UCSD-AML1 (cell line): ENCODE measurements around the gene SLC44A4.
A peak's percentile ranks its signal among the peaks of the same experiment; 100 is the strongest.
"Not testable (repeated sequence)": the region's sequence is repeated elsewhere in the genome, so short reads cannot be mapped to it uniquely, and the experiment has no call there.

ENCODE experiments used
- DNase-seq: peaks from one replicate; lab custom pipeline; 2025; ENCODE audit not compliant: unreplicated experiment; lab: John Stamatoyannopoulos, UW

SLC44A4 gene

DNA sequence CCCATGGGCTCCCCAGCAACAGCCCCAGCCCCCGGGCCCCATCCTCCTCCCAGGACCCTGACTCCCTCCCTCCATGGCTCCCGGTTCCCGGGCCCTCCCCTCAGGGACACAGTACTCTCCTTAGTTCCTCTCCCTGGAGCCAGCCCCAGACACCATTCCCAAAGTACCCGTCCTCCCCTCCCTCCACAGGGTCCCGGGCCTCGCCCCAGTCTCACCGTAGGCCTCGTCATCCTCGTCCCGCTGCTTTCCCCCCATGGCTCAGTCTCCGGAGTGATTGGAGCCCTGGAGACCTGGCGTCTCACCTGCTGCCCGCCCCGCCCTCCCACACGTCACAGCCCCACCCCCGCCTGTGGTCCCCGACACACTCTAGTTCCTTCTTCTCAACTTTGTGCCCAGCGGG is at the start of gene SLC44A4:
Gene SLC44A4 (minus strand): TSS at position 272 of the 400 bp plus-strand sequence. CDS start 17 bp downstream, at position 255.
- no peak for DNase-seq

DNA sequence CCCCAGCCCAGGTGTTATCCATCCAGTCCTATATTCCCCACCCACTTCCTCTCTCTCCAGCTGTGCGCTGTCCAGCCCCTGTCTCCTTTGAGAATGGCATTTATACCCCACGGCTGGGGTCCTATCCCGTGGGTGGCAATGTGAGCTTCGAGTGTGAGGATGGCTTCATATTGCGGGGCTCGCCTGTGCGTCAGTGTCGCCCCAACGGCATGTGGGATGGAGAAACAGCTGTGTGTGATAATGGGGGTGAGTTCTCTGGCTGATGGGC is 49.8 kb upstream of the SLC44A4 start:
- DNase-seq, result no peak

DNA sequence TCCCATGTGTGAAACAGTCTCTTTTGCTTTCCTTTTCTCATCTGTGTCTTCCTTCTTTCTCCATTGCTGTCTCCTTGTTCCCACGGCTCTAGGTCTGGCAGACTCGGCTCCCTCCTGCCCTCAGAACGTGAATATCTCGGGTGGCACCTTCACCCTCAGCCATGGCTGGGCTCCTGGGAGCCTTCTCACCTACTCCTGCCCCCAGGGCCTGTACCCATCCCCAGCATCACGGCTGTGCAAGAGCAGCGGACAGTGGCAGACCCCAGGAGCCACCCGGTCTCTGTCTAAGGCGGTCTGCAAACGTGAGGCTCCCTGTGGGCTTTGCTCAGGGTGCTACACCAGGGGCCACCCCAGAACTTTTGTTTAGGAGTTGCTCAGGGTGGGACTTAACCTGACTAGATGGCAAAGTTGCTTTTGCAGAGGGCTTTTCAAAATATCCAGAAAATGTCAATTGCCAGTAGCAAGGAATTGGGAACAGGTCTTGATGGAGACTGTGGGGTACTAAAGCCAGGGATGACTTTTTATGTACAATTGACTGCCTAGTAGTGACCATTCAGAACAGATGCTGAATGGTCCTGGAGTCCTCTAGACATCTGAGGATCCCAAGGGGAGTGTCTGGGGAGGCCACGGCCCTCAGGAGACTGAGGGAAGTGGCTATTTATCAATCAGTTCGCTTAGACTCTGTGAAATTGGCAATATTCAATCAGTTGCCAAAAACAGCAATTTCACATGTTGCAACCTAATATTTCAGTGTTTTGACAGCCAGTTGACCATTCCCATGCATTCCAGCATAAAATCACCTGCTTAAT is 49.3 kb upstream of the SLC44A4 start:
- no peak for DNase-seq

DNA sequence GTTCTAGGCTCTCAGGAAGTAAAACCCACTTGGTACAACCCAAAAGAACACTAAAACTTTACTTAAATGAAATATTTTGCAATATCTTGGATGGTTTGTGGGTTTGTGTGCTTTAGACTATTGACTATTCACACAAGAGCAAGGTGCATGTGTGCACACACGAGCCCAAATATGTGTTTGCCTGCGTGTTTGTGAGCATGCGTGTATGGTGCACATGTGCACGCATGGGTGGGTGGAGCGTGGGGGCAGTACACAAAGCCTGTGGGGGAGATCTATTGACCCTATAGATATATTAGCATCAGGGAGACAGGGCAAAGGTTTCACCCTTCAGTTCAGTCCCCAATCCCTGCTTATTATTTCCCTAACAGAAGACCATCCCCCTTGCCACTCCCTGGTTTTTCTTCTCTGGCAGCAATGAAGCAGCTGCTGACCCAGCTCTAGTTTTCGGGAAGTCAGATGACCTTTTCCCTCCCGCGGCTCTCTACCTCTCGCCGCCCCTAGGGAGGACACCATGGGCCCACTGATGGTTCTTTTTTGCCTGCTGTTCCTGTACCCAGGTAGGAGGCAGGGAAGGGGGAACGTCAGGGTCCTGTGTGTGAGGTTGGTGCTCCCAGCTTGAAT is 48.6 kb upstream of the SLC44A4 start, which contains the start of gene C2:
Gene C2 (plus strand): TSS at position 476 of the 621 bp plus-strand sequence. CDS start 36 bp downstream, at position 512.
- DNase-seq, result no peak

DNA sequence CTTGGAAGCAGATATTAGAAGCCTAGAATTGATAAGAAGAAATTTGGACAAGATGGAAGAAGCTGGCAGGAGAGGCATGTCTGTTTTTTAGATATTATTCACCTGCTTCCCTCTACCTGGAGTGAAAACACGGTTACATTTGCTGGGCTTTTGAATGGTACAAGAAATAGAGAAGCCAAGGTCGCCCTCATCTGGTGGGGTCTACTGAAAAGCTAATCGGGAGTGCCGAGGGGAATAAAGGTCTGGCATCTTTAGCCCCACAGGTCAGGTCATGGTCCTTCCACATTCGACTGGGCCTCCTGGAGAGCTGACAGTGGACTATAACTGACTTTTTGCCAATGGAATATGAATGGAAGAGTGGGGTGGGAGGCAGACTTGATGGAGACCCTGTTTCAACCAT is 44.1 kb upstream of the SLC44A4 start:
- no peak for DNase-seq

DNA sequence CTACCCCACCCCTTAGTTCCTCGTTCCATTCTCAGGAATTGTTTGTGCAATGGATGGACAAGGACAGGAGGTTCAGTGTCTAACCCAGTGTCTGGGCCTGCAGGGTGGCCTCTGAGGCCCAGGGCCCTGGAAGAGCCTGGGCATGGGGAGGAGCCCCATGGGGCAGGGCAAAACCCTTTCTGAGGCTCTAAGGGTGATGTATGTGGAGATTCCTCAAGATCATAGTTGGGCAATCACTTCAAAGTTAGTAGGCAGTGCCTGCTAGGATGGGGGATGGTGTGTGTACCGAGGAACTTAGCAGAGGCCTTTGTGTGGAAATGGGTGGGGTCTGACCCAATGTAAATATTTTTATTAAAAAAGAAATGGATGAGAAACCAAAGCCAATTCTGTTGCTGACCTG is 42.0 kb upstream of the SLC44A4 start:
- DNase-seq, result no peak

DNA sequence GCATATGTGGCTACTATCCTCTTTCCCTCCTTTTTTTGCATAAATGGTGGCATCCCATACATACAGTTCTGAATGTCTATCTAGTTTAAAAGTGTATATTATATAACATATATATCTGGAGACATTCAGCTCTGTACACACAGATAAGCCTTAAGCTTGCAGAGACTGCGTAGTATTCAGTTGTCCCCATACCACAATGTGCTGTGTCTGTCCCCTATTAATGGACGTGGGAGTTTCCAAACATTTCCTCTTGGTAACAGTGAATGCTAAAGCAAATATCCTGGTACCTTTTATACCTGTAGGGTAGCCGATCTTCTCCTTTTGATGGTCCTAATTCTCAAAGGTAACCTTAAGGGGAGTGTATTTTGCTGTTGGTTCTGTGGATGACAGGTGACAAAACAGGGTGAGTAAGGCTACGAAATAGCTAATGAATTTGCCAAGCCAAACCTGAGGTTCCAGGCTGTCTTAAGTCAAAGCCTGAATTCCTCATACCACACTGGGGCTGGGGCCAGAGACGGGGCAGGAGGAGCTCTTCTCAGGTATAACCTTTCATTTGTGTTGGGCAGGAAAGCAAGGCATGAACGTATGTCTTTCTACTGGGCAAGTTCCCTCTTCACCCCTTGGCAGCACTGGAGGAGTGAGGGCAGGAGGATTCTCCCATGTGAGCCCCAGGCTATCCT is 41.0 kb upstream of the SLC44A4 start:
- DNase-seq, result no peak

DNA sequence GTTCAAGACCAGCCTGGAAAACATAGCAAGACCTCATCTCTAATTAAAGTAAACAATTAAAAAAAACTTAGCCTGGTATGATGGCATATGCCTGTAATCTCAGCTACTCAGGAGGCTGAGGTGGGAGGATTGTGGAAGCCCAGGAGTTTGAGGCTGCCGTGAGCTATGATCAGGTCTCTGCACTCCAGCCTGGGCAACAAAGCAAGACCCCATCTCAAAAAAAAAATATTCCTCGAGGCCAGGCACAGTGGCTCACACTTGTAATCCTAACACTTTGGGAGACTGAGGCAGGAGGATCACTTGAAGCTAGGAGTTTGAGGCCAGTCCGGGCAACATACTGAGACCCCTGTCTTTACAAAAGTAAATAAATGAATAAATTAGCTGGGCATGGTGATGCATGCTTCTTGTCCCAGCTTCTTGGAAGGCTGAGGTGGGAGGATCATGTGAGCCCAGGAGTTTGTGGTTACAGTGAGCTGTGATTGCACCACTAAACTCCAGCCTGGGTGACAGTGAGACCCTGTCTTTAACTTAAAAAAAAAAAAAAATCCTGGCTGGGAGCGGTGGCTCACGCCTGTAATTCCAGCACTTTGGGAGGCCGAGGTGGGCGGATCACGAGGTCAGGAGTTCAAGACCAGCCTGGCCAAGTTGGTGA is 39.4 kb upstream of the SLC44A4 start:
- no peak for DNase-seq

DNA sequence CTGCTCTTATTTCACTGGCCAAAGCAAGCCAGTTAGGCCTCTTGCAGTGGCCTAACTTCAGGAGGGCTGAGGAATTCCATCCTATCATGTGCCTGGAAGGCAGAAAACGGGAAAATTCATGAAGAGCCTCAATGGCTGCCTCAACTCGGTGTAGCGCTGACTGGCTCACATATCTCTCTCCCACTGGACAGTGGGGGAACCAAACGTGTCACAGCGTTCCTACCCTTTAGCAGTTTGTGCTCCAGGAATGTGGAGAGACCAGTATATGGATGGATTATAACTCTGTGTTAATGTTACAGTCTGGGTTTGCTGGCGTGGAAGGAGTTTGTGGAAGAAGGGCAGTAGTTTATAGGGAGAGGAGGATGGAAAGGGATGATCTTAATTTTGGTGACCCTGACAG is 37.0 kb upstream of the SLC44A4 start:
- DNase-seq, result no peak

DNA sequence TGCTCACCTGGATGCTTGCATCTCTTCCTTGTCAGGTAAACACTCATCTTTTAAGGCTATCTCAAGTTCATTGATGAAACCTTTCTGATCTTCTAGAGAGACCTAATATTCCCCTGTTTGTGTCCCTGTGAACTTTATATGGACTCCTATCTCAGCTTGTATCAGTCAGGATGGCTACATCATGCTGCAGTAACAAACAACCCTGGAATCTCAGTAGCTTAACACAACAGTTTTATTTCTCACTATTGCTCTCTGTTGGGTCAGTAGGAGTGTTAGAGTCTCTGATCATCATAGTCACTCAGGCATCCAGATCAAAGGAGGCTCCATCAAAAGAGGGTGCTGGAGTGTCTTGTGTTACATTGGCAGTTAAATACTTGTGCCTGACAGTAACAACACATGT is 36.6 kb upstream of the SLC44A4 start:
- DNase-seq, result no peak

DNA sequence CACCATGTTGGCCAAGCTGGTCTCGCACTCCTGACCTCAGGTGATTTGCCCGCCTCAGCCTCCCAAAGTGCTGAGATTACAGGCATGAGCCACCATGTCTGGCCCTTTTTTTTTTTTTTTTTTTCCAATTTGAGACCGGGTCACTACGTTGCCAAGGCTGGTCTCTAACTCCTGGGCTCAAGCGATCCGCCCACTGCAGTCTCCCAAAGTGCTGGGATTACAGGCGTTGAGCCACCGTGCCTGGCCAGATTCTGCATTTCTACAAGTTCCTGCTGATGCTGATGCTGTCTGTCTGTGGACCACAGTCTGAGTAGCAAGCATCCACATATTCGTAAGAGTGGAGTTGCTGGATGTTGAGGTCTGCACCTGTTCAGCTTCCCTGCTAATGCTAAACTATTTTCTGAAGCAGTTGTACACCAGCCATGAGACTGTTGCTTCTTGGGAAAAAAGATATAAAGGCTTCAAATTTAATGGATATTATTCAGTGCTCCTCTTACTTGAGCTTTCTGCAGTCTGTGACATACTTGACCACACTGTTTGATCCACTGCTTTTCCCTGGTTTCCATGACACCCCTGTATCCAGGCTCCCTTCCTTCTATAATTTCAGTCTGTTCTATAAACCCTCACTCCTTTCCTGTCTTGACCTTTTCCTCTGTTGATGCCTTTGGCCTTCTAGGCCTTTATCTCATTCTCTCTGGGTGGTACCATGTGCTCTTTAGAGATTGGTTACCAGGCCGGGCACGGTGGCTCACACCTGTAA is 33.2 kb upstream of the SLC44A4 start:
- DNase-seq, result no peak

DNA sequence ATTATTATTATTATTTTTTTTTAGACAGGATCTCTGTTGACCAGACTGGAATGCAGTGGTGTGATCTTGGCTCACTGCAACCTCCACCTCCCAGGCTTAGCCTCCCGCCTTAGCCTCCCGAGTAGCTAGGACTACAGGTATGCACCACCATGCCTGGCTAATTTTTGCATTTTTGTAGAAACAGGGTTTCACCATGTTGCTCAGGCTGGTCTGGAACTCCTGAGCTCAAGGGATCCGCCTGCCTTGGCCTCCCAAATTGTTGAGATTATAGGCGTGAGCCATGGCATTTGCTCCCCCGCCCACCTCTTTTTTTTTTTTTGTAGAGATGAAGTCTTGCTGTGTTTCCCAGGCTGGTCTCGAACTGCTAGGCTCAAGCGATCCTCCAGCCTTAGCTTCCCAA is 30.5 kb upstream of the SLC44A4 start:
- not testable (repeated sequence) for DNase-seq

DNA sequence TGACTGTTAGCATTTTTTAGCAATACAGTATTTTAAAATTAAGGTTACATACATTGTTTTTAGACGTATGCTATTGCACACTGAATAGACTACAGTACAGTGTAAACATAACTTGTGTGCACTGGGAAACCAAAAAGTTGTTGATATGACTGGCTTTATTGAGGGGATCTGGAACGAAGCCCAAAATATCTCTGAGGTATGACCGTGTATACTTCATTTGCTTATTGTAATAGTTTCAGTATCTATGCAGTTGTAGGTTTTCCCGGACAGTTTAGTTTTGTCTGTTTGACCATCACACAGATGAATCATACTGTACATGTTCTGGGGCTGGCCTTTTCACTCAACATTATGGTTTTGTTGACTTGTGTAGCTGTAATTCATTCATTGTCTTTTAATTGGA is 30.0 kb upstream of the SLC44A4 start:
- no peak for DNase-seq

DNA sequence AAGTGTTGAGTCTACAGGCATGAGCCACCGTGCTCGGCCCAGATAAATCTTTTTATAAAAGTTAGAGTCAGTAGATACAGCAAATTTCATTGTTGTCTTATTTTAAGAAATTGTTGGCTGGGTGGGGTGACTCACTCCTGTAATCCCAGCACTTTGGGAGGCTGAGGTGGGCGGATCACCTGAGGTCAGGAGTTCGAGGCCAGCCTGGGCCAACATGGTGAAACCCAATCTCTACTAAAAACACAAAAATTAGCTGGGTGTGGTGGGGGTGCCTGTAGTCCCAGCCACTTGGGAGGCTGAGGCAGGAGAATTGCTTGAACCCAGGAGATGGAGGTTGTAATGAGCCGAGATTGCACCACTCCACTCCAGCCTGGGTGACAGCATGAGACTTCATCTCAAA is 29.5 kb upstream of the SLC44A4 start:
- not testable (repeated sequence) for DNase-seq

DNA sequence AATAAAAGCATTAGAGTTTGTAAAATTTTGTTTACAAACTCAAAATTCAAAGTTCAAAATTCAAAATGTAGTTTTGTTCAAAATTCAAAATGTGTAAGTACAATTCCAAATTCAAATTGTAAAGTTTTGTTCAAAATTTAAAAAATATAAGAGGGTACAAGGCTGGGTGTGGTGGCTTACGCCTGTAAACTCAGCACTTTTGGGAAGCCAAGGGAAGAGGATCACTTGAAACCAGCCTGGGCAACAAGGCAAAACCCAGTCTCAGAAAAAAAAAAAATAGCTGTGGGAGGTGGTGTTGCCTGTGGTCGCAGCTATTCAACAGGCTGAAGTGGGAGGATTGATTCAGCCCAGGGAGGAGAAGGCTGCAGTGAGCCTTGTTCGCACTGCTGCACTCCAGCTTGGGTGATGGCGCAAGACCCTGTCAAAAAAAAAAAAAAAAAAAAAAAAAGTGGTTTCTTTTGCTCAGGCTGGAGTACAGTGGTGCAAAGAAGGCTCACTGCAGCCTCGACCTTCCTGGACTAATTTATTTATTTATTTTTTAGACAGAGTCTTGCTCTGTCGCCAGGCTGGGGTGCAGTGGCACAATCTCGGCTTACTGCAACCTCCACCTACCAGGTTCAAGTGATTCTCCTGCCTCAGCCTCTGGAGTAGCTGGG is 28.5 kb upstream of the SLC44A4 start:
- peak; percentile 41 for DNase-seq

DNA sequence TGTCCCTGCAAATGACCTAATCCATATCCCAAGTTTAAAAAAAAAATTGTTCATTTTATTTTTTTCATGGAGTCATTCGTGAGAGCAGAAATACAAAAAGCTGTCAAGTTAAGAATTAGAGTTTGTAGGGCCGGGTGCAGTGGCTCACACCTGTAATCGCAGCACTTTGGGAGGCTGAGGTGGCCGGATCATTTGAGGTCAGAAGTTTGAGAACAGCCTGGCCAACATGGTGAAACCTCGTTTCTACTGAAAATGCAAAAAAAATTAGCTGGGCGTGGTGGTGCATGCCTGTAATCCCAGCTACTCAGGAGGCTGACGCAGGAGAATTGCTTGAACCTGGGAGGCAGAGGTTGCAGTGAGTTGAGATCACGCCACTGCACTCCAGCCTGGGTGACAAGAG is 27.9 kb upstream of the SLC44A4 start:
- not testable (repeated sequence) for DNase-seq

DNA sequence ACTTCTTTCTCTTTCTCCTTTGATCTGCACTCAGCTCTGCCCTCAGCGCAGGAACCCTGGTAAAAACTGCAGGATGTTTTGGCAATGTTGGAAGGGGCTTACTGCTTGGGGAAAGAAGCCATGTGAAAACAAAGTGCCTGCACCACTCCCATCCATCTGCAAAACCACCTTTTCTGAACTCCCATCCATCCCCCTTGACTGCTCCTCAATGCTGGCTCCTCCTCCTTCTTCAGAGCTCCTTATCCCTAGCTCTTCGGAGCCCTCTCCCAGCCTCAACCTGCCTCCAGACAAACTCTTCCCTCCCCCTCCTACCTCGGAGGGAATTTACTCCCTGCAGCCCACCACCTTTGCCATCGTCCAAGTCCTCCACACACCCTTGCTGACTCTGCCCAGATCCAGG is 27.3 kb upstream of the SLC44A4 start:
- no peak for DNase-seq

DNA sequence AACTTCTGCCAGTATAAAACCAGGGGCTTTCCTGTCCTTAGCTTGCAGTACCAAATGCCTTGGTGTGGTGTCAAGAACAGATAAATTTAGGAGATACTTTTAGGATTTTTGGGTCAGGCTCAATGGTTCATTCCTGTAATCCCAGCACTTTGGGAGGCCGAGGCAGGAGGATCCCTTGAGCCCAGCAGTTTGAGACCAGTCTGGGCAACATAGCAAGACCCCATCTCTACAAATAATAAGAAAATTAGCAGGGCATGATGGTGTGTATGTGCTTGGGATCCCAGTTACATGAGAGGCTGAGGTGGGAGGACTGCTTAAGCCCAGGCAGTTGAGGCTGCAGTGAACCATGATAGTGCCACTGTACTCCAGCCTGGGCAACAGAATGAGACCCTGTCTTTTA is 26.2 kb upstream of the SLC44A4 start:
- DNase-seq, result no peak

DNA sequence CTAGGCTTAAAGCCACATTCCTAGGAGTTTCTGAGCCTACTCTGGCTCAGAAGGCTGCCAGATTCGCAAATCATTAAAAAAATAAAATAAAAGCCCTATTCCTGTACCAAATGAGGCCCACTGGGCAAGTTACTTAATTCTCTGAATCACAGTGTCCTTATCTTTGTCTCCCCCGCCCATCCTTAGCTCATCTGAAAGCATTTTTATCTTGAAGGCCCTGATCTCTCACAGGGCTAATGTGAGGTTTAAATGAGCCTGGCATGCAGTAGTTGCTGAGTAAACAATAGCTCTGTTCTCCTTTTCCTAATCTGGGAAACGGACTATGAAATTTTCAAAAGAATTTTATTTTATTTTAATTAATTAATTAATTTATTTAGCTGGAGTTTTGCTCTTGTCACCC is 25.2 kb upstream of the SLC44A4 start:
- DNase-seq, result no peak

DNA sequence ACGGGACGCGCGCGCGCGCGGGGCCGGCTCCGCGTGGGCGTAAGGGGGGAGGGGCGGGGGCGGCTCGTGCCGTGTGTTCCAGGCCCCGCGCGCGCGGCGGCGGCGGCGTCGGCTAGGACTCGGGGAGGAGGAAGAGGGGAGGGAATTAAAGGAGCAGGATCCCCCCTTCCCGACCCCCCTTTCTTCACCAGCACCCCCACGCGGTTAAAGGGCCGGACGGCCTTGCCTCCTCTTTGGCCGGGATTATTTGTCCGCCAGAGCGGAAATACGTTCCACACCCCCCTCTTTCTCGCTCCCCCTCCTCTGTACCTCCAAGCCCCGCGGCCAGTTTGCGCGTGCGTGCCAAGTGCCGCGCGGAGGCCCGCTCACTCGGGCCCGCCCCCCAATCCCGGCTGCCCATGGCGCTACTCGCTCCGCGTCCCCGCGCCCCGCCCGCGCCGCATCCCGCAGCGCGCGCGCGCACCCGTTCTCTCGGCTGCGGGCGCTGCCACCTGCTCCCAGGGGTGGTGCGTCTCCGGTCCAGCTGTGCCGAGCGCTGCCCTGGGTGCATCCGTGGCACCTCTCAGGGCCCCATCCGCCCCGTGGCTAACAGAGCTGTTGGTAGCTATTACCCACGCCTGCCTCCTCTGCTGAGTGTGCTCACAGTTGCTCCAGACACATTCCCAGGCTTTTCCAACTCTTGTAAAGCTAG is 23.3 kb upstream of the SLC44A4 start, which contains the start of gene ZBTB12:
Gene ZBTB12 (minus strand): TSS at position 134 of the 691 bp plus-strand sequence. CDS start 781 bp downstream, outside the sequence.
- peak; percentile 90 for DNase-seq
